ENCODE data around the gene UGT8.

DNA sequence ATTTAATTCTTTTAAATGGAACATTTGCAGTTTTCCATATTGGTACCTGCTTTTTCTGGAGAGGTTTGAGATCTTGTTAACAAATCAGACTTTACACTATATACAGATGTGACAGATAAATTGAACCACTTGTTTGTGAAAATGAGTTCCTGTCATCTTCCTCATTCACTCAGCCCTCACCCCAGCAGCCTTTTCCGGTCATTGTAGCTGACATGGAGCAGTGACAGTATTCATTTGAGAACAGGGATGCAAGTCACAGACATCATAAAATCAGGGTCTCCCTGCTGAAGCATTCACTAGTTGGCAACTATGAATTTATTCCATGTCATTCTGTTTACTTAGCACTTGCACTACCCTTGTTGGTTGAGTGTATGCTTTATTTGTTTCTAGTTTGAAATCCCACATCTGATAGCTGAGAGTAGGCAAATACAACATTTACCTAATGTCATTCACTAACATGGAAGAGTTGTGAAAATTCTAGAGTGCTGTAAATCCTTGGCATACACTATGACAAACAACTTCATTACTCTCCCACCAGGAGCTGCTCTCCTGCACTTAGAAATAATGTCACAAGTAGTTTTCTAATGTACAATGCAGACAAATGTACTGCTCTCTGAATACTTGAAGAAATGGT lies 78.9 kb downstream of the UGT8 start:
- TF ChIP-seq CTCF (IDR thresholded peaks at IDR 0.05) (no peak), EZH2phosphoT487 (IDR thresholded peaks at IDR 0.05) (no peak), EZH2 (IDR thresholded peaks at IDR 0.05) (no peak)

Data from neural progenitor cell (in vitro differentiated cells).